DOHH2 (cell line): ENCODE measurements around the gene RMI1.

Experiments
- H3F3A ChIP-seq: fragments of 200-600 bp; sonication (generic), shearing (Covaris generic); 2 replicates; pipeline ENCODE4 v1.6.0; 2016; ENCODE audit warnings: antibody characterized with exemption, mild to moderate bottlenecking; ENCODE audit not compliant: control insufficient read depth, insufficient read depth
- H3K27ac ChIP-seq: fragments of 200-600 bp; sonication (generic); 2 replicates; pipeline ENCODE4 v1.5.1; 2014; ENCODE audit warnings: low read depth, mild to moderate bottlenecking, low read length, moderate library complexity
- H3K27me3 ChIP-seq: fragments of 200-600 bp; sonication (generic); 2 replicates; pipeline ENCODE4 v1.6.1; 2014; ENCODE audit warnings: mild to moderate bottlenecking, low read length, mixed read lengths; ENCODE audit not compliant: control insufficient read depth
- H3K36me3 ChIP-seq: fragments of 200-600 bp; sonication (generic); 2 replicates; pipeline ENCODE4 v1.6.1; 2014; ENCODE audit warnings: mild to moderate bottlenecking, low read length, moderate library complexity, mixed read lengths; ENCODE audit not compliant: control insufficient read depth
- H3K4me1 ChIP-seq: fragments of 200-600 bp; sonication (generic); 2 replicates; pipeline ENCODE4 v1.6.1; 2014; ENCODE audit warnings: mild to moderate bottlenecking, low read length, mixed read lengths; ENCODE audit not compliant: control insufficient read depth
- H3K4me2 ChIP-seq: fragments of 200-600 bp; sonication (generic); 2 replicates; pipeline ENCODE4 v1.6.0; 2014; ENCODE audit warnings: mild to moderate bottlenecking, low read length, moderate library complexity
- H3K4me3 ChIP-seq: fragments of 200-600 bp; sonication (generic); 2 replicates; pipeline ENCODE4 v1.5.1; 2014; ENCODE audit warnings: mild to moderate bottlenecking, low read length, mixed read lengths
- H3K79me2 ChIP-seq: fragments of 200-600 bp; sonication (generic); 2 replicates; pipeline ENCODE4 v1.6.1; 2014; ENCODE audit warnings: mild to moderate bottlenecking, low read length, mixed read lengths; ENCODE audit not compliant: control insufficient read depth
- H3K9me2 ChIP-seq: fragments of 200-600 bp; sonication (generic); replicated peaks from 2 replicates; pipeline ENCODE4 v1.6.1; 2014; ENCODE audit warnings: mild to moderate bottlenecking, low read length, mixed read lengths; ENCODE audit not compliant: control insufficient read depth
- H3K9me3 ChIP-seq: fragments of 200-600 bp; sonication (generic); 2 replicates; pipeline ENCODE4 v1.6.1; 2014; ENCODE audit warnings: antibody characterized with exemption, low read length, mixed read lengths; ENCODE audit not compliant: control insufficient read depth, insufficient read depth
- H4K20me1 ChIP-seq: fragments of 200-600 bp; sonication (generic); 2 replicates; pipeline ENCODE4 v1.6.0; 2014; ENCODE audit warnings: low read depth, mild to moderate bottlenecking, antibody characterized with exemption, low read length, moderate library complexity; ENCODE audit not compliant: control insufficient read depth, insufficient read depth
- CTCF ChIP-seq: fragments of 200-600 bp; sonication (generic); IDR thresholded peaks from one replicate; pipeline ENCODE4 v1.5.1; 2014; ENCODE audit warnings: antibody characterized with exemption, mild to moderate bottlenecking, low read depth, low read length; ENCODE audit not compliant: poor library complexity, severe bottlenecking
- EZH2phosphoT487 ChIP-seq: fragments of 200-600 bp; sonication (generic); IDR thresholded peaks from 2 replicates; pipeline ENCODE4 v1.6.1; 2017; ENCODE audit warnings: borderline replicate concordance, mild to moderate bottlenecking, antibody characterized with exemption, low read length, moderate library complexity, mixed read lengths

Gene RMI1

GRCh38 chr9:83969602-83970001, 11.0 kb upstream of the RMI1 start:
- Histone ChIP-seq H3F3A (peaks cover 96% of the 10 kb centered on the region), H3K27ac (no peak overlapping the region), H3K27me3 (no peaks in the 10 kb centered on the region), H3K4me3 (no peak overlapping the region), H3K79me2 (peaks cover 27% of the 10 kb centered on the region), H3K9me2 (no peaks in the 10 kb centered on the region), H3K4me1 (no peaks in the 10 kb centered on the region), H3K36me3 (peaks cover 82% of the 10 kb centered on the region), H4K20me1 (peaks cover 31% of the 10 kb centered on the region), H3K4me2 (no peak overlapping the region), H3K9me3 (no peaks in the 10 kb centered on the region)
- TF ChIP-seq EZH2phosphoT487, result no peak
- no peak for TF ChIP-seq CTCF

- no peak overlapping the region for H3K4me3 ChIP-seq
- peaks cover 96% of the 10 kb centered on the region for H3F3A ChIP-seq
- peaks cover 46% of the 10 kb centered on the region for H3K79me2 ChIP-seq
- no peaks in the 10 kb centered on the region for H3K9me2 ChIP-seq
- H3K36me3 ChIP-seq, result peaks cover 97% of the 10 kb centered on the region
- H3K4me1 ChIP-seq, result peaks cover 6% of the 10 kb centered on the region
- H3K27ac ChIP-seq, result no peak overlapping the region
- TF ChIP-seq CTCF, result no peak
- TF ChIP-seq EZH2phosphoT487, result no peak
- H3K27me3 ChIP-seq, result no peaks in the 10 kb centered on the region
- no peak overlapping the region for H3K4me2 ChIP-seq
- H3K9me3 ChIP-seq, result no peaks in the 10 kb centered on the region
- peaks cover 47% of the 10 kb centered on the region for H4K20me1 ChIP-seq
Measured at GRCh38 chr9:83971485-83971884, 9.1 kb upstream of the RMI1 start.

GRCh38 chr9:83972286-83972685, 8.3 kb upstream of the RMI1 start:
- no peak overlapping the region for H3K4me2 ChIP-seq
- no peak for TF ChIP-seq CTCF
- TF ChIP-seq EZH2phosphoT487, result no peak
- no peaks in the 10 kb centered on the region for H3K27me3 ChIP-seq
- no peaks in the 10 kb centered on the region for H3K9me2 ChIP-seq
- H3F3A ChIP-seq, result peaks cover 96% of the 10 kb centered on the region
- H3K79me2 ChIP-seq, result peaks cover 54% of the 10 kb centered on the region
- peaks cover 97% of the 10 kb centered on the region for H3K36me3 ChIP-seq
- peaks cover 55% of the 10 kb centered on the region for H4K20me1 ChIP-seq
- no peak overlapping the region for H3K4me3 ChIP-seq
- no peaks in the 10 kb centered on the region for H3K9me3 ChIP-seq
- no peak overlapping the region for H3K27ac ChIP-seq
- H3K4me1 ChIP-seq, result peaks cover 11% of the 10 kb centered on the region

GRCh38 chr9:83975300-83975699, 5.3 kb upstream of the RMI1 start:
- no peaks in the 10 kb centered on the region for H3K9me3 ChIP-seq
- H3K9me2 ChIP-seq, result no peaks in the 10 kb centered on the region
- peaks cover 84% of the 10 kb centered on the region for H3K79me2 ChIP-seq
- peaks cover 23% of the 10 kb centered on the region for H3K4me1 ChIP-seq
- peaks cover 71% of the 10 kb centered on the region for H4K20me1 ChIP-seq
- peaks cover 84% of the 10 kb centered on the region for H3F3A ChIP-seq
- H3K36me3 ChIP-seq, result peaks cover 97% of the 10 kb centered on the region
- TF ChIP-seq EZH2phosphoT487 (no peak), CTCF (no peak)
- H3K27me3 ChIP-seq, result no peaks in the 10 kb centered on the region
- no peak overlapping the region for H3K4me3 ChIP-seq
- H3K27ac ChIP-seq, result no peak overlapping the region
- no peak overlapping the region for H3K4me2 ChIP-seq
